ENCODE results near the gene ZDHHC22. TPM values are rescaled to one million over a fixed set of nuclear protein-coding genes. Genes with fewer than 3 reads are reported as not detected.
A peak's percentile ranks its signal among the peaks of the same experiment; 100 is the strongest.

ZDHHC22 gene
- total RNA-seq, 2 donors from 2014 or later: 0.38 to 1.7 TPM

GRCh38 chr14:77103951-77104350 is 37.6 kb downstream of the ZDHHC22 start:
- no peak overlapping the region for H3K4me3 ChIP-seq (ENCODE audit: low read length)
- H3K36me3 Mint-ChIP-seq (ENCODE audit: low read depth): peaks cover 22% of the 10 kb centered on the region
- no peaks in the 10 kb centered on the region for H3K9me3 ChIP-seq (ENCODE audit: control insufficient read depth, low read length)
- no peak for DNase-seq
- peaks cover 33% of the 10 kb centered on the region for H3K36me3 ChIP-seq (ENCODE audit: control insufficient read depth, insufficient read depth, low read length)
- no peak overlapping the region for H3K9ac ChIP-seq (ENCODE audit: extremely low read depth, low read length, poor library complexity, severe bottlenecking)
- H3K4me1 ChIP-seq (ENCODE audit: control insufficient read depth, insufficient read depth, low read length): peaks cover 4% of the 10 kb centered on the region
- H3K27me3 Mint-ChIP-seq (ENCODE audit: insufficient read depth): no peaks in the 10 kb centered on the region
- H3K9me3 Mint-ChIP-seq: no peaks in the 10 kb centered on the region
- H3K27ac ChIP-seq (ENCODE audit: low read depth, low read length): peak overlapping the region; percentile 62
- TF ChIP-seq, protein P1, sequence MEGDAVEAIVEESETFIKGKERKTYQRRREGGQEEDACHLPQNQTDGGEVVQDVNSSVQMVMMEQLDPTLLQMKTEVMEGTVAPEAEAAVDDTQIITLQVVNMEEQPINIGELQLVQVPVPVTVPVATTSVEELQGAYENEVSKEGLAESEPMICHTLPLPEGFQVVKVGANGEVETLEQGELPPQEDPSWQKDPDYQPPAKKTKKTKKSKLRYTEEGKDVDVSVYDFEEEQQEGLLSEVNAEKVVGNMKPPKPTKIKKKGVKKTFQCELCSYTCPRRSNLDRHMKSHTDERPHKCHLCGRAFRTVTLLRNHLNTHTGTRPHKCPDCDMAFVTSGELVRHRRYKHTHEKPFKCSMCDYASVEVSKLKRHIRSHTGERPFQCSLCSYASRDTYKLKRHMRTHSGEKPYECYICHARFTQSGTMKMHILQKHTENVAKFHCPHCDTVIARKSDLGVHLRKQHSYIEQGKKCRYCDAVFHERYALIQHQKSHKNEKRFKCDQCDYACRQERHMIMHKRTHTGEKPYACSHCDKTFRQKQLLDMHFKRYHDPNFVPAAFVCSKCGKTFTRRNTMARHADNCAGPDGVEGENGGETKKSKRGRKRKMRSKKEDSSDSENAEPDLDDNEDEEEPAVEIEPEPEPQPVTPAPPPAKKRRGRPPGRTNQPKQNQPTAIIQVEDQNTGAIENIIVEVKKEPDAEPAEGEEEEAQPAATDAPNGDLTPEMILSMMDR (conservative IDR thresholded peaks at IDR 0.05): no peak
- no peak overlapping the region for H3K27ac Mint-ChIP-seq
- H3K4me3 Mint-ChIP-seq: no peak overlapping the region
- H3K27me3 ChIP-seq (ENCODE audit: control insufficient read depth, insufficient read depth, low read length, poor library complexity, severe bottlenecking): no peaks in the 10 kb centered on the region
- peaks cover 21% of the 10 kb centered on the region for H3K4me1 Mint-ChIP-seq
- 90 to 94% methylated on average over 6 of the region's 6 CpGs for WGBS, 2 experiments (ENCODE audit: insufficient coverage in 1 of 2, insufficient read length in 1 of 2)

DNA sequence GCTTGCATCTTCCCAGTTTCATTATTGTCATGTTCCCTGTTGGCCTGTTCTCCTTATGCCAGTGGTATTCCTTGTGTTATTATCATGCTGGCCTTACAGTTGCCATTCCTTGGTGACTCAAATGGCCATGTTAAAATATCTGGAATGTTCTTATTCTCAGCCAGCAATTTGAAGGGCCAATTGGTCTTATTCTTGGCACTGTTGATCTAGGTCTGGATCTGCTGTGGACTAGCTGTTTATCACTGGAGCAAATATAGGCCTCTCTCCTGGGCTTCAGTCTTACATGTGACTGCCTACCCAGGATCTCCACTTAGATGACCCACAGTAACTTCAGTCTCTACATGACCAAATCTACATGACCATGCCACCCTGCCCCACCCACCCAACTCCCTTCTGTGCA is 38.1 kb downstream of the ZDHHC22 start:
- H3K27me3 ChIP-seq (ENCODE audit: control insufficient read depth, insufficient read depth, low read length, poor library complexity, severe bottlenecking): no peaks in the 10 kb centered on the region
- H3K27ac Mint-ChIP-seq: no peak overlapping the region

DNA sequence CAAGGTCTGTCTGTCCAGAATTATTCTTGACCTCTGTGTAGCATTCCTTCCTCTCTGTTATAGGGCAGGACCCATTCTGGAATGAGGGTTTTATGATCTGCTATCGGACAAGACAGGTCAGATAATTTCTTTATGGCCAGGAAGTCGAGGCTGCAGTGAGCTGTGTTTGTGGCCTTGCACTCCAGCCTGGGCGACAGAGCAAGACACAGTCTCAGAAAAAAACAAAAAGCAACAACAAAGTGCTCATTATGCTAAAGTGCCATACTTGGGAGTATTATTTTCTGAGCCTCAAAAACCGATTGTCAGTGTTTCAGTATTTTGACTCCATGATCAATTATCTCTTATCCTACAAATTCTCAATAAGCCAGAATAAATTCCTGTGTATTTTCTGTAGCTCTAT is 39.4 kb downstream of the ZDHHC22 start:
- no peaks in the 10 kb centered on the region for H3K27me3 Mint-ChIP-seq (ENCODE audit: insufficient read depth)
- Histone ChIP-seq H3K36me3 (ENCODE audit: control insufficient read depth, insufficient read depth, low read length) (peaks cover 15% of the 10 kb centered on the region), H3K27ac (ENCODE audit: low read depth, low read length) (no peak overlapping the region), H3K9me3 (ENCODE audit: control insufficient read depth, low read length) (no peaks in the 10 kb centered on the region), H3K9ac (ENCODE audit: extremely low read depth, low read length, poor library complexity, severe bottlenecking) (no peak overlapping the region), H3K4me1 (ENCODE audit: control insufficient read depth, insufficient read depth, low read length) (peaks cover 4% of the 10 kb centered on the region), H3K27me3 (ENCODE audit: control insufficient read depth, insufficient read depth, low read length, poor library complexity, severe bottlenecking) (no peaks in the 10 kb centered on the region), H3K4me3 (ENCODE audit: low read length) (no peak overlapping the region)
- H3K36me3 Mint-ChIP-seq (ENCODE audit: low read depth): peaks cover 11% of the 10 kb centered on the region
- TF ChIP-seq, protein P1 (conservative IDR thresholded peaks at IDR 0.05): no peak
- no peak overlapping the region for H3K27ac Mint-ChIP-seq
- no peaks in the 10 kb centered on the region for H3K9me3 Mint-ChIP-seq
- WGBS, 2 experiments (ENCODE audit: insufficient coverage in 1 of 2, insufficient read length in 1 of 2): 91 to 92% methylated on average over 4 of the region's 4 CpGs
- DNase-seq: no peak
- H3K4me1 Mint-ChIP-seq: peaks cover 27% of the 10 kb centered on the region
- no peak overlapping the region for H3K4me3 Mint-ChIP-seq

More for the DNA sequence above, 38.1 kb downstream of the ZDHHC22 start:
- Mint-ChIP-seq H3K36me3 (ENCODE audit: low read depth) (peaks cover 18% of the 10 kb centered on the region), H3K4me1 (peaks cover 25% of the 10 kb centered on the region), H3K27me3 (ENCODE audit: insufficient read depth) (no peaks in the 10 kb centered on the region), H3K4me3 (no peak overlapping the region), H3K9me3 (no peaks in the 10 kb centered on the region)
- TF ChIP-seq, protein P1 (conservative IDR thresholded peaks at IDR 0.05): no peak
- H3K4me1 ChIP-seq (ENCODE audit: control insufficient read depth, insufficient read depth, low read length): peaks cover 4% of the 10 kb centered on the region
- no peak overlapping the region for H3K27ac ChIP-seq (ENCODE audit: low read depth, low read length)
- H3K9me3 ChIP-seq (ENCODE audit: control insufficient read depth, low read length): no peaks in the 10 kb centered on the region
- DNase-seq: no peak
- no peak overlapping the region for H3K4me3 ChIP-seq (ENCODE audit: low read length)
- no peak overlapping the region for H3K9ac ChIP-seq (ENCODE audit: extremely low read depth, low read length, poor library complexity, severe bottlenecking)
- H3K36me3 ChIP-seq (ENCODE audit: control insufficient read depth, insufficient read depth, low read length): peaks cover 29% of the 10 kb centered on the region

Data from endodermal cell (in vitro differentiated cells).